Stimulated activated CD8-positive, alpha-beta memory T cell treated with anti-CD3 and anti-CD28 coated beads, Interleukin-15, amount 100 ng/mL, for 48 hours (primary cell): ENCODE results near the gene TAS1R3.

Source experiments
- DNase-seq, 2 donors: peaks; one replicate each; pipeline ENCODE4 v3.0.0-alpha.2; 2020; ENCODE audit warnings: low read depth in 2 of 2

The TAS1R3 gene

DNA sequence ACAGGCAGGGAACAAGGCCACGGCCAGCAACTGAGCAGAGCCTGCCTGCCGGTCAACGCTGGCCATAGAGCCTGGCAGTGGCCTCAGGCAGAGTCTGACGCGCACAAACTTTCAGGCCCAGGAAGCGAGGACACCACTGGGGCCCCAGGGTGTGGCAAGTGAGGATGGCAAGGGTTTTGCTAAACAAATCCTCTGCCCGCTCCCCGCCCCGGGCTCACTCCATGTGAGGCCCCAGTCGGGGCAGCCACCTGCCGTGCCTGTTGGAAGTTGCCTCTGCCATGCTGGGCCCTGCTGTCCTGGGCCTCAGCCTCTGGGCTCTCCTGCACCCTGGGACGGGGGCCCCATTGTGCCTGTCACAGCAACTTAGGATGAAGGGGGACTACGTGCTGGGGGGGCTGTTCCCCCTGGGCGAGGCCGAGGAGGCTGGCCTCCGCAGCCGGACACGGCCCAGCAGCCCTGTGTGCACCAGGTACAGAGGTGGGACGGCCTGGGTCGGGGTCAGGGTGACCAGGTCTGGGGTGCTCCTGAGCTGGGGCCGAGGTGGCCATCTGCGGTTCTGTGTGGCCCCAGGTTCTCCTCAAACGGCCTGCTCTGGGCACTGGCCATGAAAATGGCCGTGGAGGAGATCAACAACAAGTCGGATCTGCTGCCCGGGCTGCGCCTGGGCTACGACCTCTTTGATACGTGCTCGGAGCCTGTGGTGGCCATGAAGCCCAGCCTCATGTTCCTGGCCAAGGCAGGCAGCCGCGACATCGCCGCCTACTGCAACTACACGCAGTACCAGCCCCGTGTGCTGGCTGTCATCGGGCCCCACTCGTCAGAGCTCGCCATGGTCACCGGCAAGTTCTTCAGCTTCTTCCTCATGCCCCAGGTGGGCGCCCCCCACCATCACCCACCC, at the start of gene TAS1R3:
TAS1R3 (plus strand) TSS at position 213 of the 898 bp plus-strand sequence; CDS start at position 279, 66 bp downstream.
- no peak for DNase-seq

DNA sequence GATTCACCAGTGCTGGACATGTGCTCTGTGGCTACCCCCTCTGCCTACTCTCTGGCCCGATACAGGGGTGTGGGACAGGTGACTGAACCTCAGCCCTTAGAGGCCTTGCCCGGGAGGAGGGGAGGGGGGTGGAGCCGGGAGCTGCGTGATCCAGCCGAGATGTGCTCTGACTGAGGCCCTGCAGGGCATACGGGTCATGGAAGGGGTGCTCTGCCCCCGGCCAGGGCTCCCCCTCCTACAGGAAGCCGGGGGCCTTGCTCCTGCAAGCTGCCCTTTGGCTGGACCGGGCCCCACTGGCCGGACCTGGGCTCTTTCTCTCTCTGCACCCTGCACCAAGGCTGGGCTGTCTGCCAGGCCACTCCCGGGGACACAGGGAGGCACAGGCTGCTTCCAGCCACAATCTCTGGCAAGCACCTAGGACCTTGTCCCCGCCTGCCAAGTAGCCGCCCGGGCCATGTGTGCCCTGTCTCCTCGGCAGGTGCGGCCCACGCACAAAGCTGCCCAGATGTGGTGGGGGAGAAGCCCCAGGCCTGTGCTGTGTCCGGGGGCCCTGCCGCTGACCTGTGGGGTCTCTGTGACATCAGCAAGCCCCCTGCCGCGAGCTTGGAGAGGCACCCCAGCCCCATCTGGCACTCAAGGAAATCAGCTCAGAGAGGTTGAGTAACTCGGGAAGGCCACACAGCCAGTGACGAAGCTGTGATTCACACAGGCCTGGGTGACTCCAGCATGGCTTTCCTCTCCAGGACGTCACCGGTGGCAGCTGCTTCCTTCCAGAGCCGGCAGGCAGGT, 49.4 kb upstream of the TAS1R3 start:
- peak in 1 of 2 donors; percentile 19 for DNase-seq

DNA sequence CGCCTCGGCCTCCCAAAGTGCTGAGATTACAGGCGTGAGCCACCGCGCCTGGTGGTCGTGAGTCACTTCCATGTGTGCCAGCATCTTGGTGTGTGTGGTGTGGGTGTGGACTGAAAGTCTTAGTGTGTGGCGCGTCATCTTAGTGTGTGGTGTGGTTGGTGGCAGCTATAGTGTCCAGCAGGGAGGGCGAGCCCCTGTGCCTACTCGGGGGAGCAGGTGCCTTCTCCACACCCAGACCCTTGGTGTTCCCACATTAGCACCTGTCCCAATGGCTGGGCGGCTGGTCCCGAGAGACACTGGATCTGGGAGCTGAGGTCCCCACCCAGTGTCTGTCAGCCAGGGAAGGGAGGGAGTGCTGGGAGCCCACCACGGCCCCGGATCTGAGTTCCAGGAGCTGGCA, 48.1 kb upstream of the TAS1R3 start:
- DNase-seq, result peak in 1 of 2 donors; percentile 44

DNA sequence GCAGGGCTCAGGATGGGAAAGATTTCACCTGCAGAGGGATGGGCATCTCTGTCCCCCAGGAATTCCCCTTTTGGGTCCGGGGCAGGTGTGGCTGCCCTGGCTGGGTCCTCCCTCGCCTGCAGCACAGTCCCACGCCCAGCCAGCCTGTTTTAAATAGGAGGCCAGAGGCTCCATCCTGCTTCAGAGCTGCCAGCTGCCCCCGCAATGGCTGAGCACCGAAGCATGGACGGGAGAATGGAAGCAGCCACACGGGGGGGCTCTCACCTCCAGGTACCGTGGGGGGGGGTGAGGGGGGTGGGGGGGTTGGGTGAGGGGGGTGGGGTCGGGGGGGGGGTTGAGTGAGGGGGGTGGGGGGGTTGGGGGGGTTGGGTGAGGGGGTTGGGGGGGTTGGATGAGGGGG, 47.3 kb upstream of the TAS1R3 start:
- DNase-seq, result no peak

DNA sequence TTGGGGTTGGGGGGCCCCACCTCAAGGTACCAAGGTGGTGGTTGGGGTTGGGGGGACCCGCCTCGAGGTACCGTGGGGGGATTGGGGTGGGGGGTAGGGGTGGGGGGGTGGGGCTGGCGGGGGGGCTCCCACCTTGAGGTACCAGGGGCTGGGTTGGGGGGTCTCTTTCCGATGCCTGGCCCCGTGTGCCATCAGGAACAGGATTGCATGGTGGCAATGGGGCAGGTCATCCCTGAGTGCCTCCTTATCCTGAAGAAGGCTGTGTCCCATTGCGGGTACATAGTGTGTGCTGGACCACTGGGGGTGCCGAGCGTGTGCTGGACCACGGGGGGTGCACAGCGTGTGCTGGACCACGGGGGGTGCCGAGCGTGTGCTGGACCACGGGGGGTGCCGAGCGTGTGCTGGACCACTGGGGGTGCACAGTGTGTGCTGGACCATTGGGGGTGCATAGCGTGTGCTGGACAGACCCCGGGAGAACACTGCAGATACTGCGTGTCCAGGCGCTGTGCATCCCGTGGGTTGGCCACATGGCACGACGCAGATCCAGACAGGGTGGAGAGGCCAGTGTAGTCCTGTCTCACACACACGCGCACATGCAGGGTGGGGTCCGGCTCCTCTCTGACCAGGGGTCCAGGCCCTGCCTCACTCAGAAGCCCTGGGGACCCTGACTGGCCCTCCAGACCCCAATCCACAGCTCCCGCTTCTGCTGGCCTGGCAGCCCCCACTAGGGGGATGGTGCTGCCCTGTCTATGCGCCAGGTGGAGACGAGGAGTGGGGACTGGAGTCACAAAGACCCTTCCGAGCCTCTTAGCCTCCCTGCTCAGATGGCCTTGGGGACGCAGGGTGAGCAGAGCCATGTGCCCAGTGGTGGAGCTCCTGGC, 46.6 kb upstream of the TAS1R3 start:
- no peak for DNase-seq

DNA sequence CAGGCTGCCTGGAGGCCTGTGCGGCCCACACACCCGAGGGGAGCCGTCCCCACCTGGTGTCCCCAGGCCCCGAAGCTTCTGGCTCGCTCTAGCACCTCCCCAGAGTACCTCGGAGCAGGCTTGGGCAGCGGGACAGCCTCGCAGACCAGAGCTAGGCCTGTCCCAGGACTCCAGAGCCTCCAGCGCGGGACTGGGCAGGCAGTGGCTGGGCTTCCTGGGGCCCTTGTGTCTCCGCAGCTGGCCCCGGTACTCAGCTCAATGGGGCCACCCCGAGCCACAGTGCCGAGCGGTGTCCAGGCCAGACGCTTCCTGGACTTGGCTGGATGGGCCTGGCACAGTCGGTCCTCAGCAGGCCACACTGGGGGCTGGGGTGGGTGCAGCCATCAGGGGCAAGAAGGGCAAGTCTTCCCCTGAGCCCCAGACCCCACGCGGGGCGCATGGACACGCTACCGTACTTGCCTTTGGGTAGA, 45.9 kb upstream of the TAS1R3 start:
- no peak for DNase-seq

DNA sequence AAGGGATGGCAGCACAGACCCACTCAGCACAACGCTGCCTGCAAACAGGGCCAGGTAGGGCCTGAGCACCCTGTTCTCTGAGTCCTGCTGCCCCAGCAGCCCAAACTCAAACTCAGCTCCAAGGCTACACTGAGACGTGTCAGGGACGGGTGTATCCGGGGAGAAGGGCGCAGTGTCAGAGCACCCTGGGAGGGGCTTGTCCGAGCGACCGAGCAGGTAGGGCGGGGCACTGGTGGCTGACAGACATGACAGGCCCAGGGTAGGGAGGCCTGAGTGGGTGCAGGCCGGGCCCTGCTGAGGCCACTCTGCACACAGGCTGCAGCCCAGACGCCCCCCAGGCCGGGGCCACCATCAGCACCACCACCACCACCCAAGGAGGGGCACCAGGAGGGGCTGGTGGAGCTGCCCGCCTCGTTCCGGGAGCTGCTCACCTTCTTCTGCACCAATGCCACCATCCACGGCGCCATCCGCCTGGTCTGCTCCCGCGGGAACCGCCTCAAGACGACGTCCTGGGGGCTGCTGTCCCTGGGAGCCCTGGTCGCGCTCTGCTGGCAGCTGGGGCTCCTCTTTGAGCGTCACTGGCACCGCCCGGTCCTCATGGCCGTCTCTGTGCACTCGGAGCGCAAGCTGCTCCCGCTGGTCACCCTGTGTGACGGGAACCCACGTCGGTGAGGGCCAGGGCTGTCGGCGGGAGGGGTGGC, 45.3 kb upstream of the TAS1R3 start:
- DNase-seq, result no peak

DNA sequence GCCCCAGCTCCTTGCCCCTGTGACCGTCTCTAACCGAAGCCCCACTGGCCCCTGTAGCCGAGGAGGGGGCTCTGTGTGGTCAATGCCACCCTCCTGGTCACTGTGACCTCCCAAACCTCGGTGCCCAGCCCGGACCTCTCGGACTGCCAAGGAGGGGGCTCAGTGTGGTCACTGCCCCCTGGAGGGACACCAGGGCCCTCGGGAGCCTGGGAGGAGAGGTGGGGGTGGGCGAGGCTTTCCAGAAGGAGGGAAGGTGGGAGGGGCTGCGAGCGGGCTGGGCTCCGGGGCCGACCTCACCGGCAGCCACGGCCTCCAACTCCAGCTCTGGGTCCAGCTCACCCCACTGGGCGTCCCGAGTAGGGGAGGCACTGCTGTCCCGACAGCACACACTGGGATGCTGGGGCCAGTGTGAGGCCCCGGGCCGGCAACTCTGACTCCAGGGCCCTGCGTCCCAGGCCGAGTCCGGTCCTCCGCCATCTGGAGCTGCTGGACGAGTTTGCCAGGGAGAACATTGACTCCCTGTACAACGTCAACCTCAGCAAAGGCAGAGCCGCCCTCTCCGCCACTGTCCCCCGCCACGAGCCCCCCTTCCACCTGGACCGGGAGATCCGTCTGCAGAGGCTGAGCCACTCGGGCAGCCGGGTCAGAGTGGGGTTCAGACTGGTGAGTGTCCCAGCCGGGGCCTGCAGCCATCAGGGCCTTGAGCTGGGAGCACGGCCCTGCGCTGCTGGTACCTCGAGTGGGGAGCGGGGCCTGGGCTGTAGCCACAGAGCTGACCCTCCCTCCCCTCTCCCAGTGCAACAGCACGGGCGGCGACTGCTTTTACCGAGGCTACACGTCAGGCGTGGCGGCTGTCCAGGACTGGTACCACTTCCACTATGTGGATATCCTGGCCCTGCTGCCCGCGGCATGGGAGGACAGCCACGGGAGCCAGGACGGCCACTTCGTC, 44.5 kb upstream of the TAS1R3 start:
- no peak for DNase-seq

DNA sequence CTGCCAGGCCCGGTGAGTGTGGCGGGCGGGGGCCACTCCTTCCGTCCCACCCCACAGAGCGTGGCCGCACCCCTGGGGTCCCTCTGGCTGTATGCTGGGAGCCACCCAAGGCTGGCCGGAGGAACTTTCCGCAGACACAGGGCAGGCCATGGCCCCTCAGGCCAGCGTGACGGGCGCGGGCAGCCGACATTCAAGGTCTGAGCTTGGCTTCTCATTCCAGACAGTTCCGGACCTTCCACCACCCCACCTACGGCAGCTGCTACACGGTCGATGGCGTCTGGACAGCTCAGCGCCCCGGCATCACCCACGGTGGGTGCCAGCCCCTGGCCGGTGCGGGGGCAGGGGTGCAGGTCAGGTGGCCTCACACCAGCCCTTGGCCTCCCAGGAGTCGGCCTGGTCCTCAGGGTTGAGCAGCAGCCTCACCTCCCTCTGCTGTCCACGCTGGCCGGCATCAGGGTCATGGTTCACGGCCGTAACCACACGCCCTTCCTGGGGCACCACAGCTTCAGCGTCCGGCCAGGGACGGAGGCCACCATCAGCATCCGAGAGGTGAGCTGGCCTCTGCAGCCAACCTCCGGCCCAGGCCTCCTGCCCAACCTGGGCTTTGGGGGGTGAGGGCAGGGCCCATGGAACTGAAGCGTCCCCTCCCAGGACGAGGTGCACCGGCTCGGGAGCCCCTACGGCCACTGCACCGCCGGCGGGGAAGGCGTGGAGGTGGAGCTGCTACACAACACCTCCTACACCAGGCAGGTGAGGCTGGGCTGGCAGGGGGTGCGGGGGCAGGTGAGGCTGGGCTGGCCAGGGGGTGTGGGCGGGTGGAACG, 43.6 kb upstream of the TAS1R3 start:
- no peak for DNase-seq

DNA sequence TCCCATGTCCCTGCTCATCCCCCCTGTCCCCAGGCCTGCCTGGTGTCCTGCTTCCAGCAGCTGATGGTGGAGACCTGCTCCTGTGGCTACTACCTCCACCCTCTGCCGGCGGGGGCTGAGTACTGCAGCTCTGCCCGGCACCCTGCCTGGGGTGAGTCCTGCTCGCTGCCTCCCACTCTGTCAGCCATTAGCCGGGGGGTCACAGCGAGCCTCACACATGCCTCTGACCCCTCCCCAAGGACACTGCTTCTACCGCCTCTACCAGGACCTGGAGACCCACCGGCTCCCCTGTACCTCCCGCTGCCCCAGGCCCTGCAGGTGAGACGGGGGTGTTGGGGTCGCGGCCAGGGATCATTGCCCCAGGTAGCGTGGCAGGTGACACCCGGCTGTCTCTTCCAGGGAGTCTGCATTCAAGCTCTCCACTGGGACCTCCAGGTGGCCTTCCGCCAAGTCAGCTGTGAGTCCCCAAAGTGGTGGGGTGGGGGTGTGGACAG, 40.8 kb upstream of the TAS1R3 start:
- DNase-seq, result no peak

DNA sequence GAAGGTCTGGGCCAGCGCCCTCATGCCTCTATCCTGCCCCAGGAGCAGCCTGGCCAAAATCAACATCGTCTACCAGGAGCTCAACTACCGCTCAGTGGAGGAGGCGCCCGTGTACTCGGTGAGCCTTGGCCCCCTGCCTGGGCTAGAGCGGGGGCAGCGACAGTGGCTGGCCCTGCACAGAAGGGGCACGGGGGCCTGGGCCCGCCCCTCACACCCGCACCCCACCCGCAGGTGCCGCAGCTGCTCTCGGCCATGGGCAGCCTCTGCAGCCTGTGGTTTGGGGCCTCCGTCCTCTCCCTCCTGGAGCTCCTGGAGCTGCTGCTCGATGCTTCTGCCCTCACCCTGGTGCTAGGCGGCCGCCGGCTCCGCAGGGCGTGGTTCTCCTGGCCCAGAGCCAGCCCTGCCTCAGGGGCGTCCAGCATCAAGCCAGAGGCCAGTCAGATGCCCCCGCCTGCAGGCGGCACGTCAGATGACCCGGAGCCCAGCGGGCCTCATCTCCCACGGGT, 40.0 kb upstream of the TAS1R3 start:
- DNase-seq, result no peak

DNA sequence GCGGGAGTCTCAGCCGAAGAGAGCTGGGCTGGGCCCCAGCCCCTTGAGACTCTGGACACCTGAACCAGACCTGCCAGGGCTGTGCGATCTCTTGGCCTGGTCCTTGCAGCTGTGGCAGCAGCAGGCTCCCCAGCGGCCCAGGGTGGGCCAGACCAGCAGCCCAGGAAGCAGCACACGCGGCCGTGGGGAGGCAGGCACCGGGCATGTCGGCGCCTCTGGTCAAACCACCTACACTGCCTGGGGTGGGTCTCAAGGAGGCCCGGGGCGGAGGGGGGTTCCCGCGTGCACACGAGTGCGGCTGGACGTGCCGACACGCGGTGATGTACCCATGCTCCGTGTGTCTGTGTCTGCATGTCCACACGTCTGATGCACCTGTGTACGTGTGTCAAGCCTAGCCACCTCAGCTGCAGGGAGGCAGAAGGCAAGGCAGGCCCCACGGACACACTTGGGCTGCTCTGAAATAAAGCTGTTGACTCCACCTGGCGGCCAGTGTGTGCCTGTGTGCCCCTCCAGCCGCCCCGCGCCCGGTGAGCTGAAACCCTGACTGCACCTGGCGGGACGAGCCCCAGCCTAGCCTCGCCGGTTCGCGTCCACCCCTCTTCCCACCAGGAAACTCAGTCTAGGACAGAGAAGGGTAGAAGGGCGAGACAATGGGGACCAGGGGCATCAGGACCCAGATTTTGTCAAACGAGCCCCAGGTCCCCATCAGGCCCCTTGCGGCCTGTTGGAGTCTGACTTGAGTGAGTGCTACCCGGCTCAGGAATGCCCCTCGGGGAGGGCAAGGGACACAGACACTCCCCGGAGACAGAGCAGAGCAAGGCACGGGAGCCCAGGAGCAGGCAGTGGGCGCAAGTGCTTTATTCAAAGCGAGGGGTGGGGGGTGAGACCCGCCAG, 39.3 kb upstream of the TAS1R3 start:
- peak in 1 of 2 donors; percentile 40 for DNase-seq

DNA sequence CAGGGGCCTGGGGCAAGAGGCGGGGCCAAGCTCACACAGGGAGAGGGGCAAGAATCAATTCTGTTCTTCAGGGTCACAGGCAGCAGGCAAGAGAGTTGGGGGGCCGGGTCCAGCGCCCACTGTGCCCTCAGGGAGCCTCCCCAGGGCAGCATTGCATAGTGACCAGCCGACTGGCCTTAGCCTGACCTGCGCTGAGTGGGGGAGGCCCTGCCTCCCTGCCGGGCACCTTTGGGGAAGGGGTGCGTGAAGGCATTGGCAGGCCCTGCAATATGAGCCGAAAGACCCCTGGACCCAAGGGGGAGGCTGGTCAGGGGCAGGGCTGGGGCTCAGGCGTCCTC, 38.7 kb upstream of the TAS1R3 start:
- DNase-seq, result no peak

DNA sequence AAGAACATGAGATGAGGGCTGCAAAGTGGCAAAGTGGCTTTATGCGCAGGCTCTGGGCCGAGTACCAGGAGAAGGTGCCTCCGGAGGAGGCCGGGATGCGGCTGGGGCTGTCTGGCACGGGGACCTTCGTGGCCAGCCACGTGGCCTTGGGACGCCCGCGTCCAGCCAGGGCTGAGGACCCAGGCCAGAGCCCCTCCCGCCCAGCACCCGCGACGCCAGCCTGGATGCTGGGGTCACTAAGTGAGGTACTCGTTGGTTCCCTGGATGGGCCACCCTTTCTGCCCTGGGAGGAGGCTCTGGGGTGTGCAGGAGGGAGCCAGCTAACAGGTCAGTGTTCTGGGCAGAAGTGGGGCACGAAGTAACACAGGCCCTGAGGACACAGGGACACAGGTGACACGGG, 38.2 kb upstream of the TAS1R3 start:
- DNase-seq, result no peak

DNA sequence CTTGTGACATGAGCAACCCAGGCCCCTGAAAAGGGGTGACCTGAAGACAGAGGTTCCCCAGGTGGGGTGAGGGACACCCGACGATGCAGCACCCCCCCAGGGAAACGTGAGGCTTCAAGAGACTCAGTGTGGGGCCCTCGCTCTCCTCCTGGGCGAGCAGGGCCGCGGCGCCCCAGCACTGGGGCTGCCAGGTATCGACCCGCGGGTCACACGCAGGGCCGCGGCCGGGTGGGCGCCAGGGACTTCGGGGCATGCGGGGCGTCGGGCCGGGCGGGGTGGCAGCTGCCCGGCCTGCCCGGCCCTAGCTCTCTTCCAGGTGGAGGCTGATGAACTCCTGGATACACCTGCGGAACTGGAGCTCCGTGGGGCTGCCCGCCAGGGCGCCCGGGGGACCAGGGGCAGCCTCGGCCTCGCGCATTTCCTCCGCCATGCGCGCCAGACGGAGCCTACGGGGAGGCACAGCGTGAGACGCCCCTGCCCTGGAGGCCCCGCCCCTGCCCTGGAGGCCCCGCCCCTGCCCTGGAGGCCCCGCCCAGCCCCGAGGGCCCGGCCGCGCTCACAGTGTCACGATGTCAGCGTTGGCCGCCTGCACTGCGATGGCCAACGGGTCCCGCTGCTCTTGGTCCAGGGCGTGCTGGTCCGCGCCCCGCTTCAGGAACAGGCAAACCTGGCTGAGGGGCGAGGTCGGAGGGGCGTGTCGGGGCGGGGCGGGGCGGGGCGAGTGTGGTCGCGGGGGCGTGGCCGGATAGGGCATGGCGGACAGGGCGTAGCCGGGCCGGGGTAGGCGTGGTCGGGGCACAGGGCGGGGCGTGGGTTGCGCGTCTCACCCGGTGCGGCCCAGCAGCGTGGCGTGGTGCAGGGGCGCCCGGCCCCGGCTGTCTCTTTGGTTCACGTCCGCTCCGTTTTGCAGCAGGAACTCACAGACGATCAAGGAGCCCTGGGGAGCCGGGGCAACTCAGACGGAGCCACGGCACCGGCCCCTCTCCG, 37.5 kb upstream of the TAS1R3 start:
- DNase-seq, result no peak

DNA sequence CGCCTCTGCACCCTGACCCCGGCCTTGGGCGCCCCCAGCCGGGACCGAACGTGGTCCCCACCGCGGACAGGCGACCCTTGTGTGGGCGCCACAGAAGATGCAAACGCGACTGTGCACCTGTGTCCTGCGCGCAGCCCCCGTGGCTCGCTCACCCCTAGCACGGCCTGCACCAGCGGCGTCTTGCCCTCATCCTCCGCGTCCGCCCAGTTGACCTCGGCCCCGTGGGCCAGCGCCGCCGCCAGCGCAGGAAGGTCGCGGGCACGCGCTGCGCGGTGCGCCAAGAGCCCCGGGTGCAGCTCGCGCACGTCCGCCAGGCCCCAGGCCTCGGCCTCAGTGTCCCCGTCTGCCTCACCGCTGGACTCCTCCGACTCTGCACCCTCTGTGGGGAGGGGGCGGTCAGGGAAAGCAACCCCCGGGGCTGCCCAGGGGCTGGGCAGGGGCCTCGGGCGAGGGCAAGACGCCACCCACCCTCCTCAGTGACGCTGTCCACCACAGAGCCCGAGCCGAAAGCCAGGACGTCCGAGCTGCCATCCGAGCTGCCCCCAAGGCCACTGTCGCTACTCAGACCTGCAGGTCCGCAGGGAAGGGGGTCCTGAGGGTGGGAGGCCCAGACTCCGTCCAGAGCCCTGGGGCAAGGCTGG, 36.7 kb upstream of the TAS1R3 start:
- DNase-seq, result no peak
